ENCODE data around the gene PLEKHG2.

PLEKHG2 gene

DNA sequence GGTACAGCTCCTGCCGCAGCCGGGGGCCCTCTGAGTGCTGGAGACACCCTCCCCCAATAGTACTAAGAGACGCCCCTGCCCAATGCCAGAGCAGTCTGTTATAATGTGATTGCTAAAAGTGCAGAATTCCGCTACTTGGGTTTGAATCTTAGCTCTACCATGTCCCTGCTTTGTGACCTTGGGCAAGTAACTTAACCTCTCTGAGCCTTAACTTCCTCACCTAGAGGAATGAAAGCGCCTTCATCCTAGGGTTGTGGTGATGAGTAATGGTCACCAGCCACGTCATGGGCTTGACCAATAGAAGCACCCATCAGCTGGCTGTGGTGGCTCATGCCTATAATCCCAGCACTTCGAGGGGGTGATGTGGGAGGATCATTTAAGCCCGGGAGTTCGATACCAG lies 6.5 kb downstream of the PLEKHG2 start:
- DNase-seq (ENCODE audit: low read depth), result no peak

- no peak for DNase-seq (ENCODE audit: low read depth)
Measured at GRCh38 chr19:39420769-39421168, 8.3 kb downstream of the PLEKHG2 start.

DNA sequence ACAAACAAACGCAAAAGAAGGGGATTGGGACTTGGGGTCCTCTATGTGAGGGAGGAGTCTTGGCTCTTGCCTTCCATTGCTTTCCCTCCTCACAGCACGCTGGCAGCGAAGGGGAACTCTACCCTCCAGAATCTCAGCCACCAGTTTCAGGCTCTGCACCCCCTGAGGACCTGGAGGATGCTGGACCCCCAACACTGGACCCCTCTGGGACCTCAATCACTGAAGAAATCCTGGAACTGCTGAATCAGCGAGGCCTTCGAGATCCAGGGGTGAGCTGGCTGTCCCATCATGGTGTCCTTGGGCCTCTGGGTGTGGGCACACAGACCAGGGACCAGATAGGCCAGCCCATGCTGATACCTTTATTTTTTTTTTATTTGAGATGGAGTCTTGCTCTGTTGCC lies 9.6 kb downstream of the PLEKHG2 start:
- no peak for DNase-seq (ENCODE audit: low read depth)

DNA sequence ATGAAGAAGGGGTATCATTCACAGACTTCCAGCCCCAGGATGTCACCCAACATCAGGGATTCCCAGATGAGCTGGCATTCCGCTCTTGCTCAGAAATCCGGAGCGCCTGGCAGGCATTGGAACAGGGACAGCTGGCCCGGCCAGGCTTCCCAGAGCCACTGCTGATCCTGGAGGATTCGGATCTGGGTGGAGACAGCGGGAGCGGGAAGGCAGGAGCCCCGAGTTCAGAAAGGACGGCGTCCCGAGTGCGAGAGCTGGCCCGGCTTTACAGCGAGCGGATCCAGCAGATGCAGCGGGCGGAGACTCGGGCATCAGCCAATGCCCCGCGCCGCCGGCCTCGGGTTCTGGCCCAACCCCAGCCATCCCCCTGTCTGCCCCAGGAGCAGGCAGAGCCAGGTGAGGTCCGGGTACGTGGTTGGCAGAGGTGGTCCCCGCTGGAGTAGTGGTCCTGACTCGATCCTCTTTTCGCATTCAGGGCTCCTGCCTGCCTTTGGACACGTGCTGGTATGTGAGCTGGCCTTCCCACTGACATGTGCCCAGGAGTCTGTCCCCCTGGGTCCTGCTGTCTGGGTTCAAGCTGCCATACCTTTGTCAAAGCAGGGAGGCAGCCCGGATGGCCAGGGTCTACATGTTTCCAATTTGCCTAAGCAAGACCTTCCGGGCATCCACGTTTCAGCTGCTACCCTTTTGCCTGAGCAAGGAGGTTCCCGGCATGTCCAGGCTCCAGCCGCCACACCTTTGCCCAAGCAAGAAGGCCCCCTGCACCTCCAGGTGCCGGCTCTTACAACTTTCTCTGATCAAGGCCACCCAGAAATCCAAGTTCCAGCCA lies 11.0 kb downstream of the PLEKHG2 start:
- DNase-seq (ENCODE audit: low read depth), result no peak

DNA sequence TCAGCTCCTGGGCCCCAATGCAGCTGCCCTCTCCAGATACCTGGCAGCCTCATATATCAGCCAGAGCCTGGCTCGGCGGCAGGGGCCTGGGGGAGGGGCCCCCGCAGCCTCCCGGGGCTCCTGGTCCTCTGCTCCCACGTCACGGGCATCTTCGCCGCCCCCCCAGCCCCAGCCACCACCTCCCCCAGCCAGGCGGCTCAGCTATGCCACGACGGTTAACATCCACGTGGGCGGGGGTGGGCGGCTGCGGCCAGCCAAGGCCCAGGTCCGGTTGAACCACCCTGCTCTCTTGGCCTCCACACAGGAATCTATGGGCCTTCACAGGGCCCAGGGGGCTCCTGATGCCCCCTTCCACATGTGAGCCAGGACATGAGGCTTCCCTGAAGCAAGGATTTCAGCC lies 12.5 kb downstream of the PLEKHG2 start:
- DNase-seq (ENCODE audit: low read depth), result no peak

GRCh38 chr19:39425744-39426143 lies 13.3 kb downstream of the PLEKHG2 start:
- DNase-seq (ENCODE audit: low read depth), result no peak

- no peak for DNase-seq (ENCODE audit: low read depth)
Measured at GRCh38 chr19:39426170-39426569, 13.7 kb downstream of the PLEKHG2 start.

- DNase-seq (ENCODE audit: low read depth), result no peak
Measured at GRCh38 chr19:39427707-39428106, 15.2 kb downstream of the PLEKHG2 start.

- no peak for DNase-seq (ENCODE audit: low read depth)
Measured at GRCh38 chr19:39428283-39429112, 16.0 kb downstream of the PLEKHG2 start.

GRCh38 chr19:39430675-39431593 lies 18.5 kb downstream of the PLEKHG2 start:
- DNase-seq (ENCODE audit: low read depth), result no peak

DNA sequence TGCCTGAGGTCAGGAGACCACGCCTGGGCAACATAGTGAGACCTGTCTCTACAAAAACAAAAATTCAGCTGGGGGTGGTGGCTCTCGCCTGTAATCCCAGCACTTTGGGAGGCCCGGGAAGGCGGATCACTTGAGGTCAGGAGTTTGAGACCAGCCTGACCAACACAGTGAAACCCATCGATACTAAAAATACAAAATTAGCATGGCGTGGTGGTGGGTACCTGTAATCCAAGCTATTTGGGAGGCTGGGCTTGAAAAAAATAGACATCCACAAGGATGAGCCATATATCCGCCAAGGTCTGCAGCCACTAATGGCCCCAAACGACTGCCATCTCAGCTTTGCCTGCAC lies 20.2 kb downstream of the PLEKHG2 start:
- DNase-seq (ENCODE audit: low read depth), result no peak

DNA sequence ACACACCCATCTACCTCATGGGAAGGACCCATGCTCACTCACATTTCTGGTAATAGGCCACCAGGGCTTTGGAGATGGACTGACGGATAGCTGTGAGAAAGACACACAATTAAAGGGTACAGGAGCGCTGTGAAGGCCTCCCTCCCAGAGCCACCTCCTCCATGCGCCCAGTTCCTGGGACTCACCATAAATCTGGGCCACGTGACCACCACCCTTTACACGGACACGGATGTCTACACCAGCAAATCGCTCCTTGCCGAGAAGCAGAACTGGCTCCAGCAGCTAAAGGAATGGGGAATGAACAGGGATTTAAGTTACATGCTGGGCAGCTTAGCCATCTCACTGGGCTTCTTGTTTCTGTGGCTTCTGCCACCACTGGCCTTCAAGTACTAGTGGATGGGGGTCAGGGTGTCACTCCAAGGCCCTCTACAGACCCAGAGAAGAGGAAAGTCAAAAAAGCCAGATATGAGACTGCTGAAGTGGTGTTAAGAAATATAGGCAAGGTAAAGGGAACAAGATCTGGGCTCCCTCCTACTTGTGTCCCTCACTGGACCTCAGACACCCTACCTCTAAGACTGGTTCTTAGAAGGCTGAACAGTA lies 21.1 kb downstream of the PLEKHG2 start:
- no peak for DNase-seq (ENCODE audit: low read depth)

- no peak for DNase-seq (ENCODE audit: low read depth)
Measured at GRCh38 chr19:39434123-39435076, 21.9 kb downstream of the PLEKHG2 start.

DNA sequence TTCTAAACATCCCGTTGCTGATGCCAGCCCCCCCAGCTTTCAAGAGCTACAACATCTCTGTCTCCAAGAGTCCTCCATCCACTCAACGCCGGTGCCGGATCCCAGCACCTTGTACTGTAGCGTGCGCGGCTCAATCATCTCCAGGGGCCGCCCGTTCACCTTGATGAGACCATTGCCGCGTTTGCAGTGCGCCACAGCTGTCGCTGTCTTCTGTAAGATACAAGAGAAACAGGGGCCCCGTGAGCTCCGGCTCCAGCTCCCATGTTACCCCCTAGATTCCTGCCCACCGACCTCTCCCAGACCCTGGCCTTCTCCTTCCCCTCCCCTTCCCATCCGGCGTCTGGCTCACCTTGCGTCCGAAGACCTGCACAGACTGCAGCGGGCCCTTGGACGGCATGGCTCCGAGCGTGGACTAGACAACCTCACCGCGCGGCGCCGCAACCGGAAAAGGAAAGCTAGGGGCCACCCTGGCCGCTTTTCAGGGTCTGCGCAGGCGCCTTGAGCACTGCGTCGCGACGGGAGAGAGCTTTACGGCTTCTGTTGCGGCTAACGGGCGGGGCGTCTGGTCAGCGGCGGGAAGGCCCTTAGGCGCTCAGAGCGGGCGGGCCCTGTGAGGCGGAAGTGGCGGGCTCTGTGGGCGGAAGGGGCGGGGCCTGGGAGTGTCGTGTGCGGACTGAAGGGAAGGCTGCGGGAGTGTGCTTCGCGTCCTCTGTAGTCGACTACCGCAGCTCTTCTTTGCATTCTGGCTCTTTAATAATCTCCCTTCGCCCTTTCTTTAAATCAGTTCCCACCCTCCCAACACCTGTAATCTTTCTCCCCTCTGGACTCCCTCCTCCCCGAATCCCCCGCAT lies 23.3 kb downstream of the PLEKHG2 start, which contains the start of gene RPS16:
Gene RPS16 (minus strand): TSS at position 451 of the 851 bp plus-strand sequence. CDS start 54 bp downstream, at position 397.
- DNase-seq (ENCODE audit: low read depth), result peak; percentile 98

GRCh38 chr19:39436350-39436716 lies 23.9 kb downstream of the PLEKHG2 start:
- DNase-seq (ENCODE audit: low read depth), result no peak

DNA sequence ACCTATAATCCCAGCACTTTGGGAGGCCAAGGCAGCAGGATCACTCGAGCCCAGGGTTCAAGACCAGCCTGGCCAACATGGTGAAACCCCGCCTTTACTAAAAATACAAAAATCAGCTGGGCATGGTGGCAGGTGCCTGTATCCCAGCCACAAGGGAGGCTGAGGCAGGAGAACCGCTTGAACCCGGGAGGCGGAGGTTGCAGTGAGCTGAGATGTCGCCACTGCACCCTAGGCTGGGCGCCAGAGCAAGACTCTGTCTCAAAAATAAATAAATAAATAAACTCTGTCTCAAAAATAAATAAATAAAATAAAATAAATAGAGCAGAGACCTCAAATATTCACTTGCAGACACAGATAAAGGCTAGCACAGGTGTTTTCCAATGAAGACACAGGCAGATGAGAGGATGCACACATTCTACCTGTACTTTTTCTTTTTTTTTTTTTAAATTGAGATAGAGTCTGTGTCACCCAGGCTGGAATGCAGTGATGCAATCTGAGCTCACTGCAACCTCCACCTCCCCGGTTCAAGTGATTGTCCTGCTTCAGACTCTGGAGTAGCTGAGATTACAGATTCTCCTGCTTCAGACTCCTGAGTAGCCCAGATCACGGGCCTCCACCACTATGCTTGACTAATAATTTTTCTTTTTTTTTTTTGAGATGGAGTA lies 25.9 kb downstream of the PLEKHG2 start:
- DNase-seq (ENCODE audit: low read depth), result no peak

DNA sequence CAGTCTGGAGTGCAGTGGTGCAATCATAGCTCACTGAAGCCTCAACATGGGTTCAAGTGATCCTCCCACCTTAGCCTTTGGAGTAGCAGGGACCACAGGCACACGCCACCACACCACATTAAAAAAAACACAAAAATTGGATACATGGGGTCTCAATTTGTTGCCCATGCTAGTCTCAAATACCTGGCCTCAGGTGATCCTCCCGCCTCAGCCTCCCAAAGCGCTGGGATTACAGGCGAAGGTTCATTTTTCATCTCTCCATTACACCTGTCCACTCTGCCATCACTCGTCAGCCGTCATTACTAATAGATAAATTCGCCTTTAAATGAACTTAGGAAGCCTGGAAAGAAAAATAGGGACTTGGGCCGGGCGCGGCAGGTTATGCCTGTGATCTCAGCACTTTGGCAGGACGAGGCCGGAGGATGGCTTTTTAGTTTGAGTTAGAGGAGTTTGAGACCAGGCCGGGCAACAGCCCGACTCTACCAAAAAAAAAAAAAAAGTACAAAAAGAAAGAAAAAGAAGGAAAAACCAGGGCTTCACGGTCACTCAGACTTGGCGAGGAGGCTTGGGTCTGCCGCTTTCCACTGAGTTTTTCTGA lies 32.2 kb downstream of the PLEKHG2 start:
- no peak for DNase-seq (ENCODE audit: low read depth)
